Fibroblast of villous mesenchyme (primary cell): ENCODE measurements around the gene SFI1. TPM values are rescaled to one million over a fixed set of nuclear protein-coding genes. Genes with fewer than 3 reads are reported as not detected.

ENCODE experiments used
- DNase-seq: peaks from one replicate; pipeline ENCODE4 v3.0.0-alpha.2; 2010; ENCODE audit warnings: low read depth
- H3K4me3 ChIP-seq: 2 replicates; pipeline ENCODE4 v1.5.1; 2011; ENCODE audit warnings: low read depth, mild to moderate bottlenecking, low read length
- total RNA-seq: library from RNA; depleted of rRNA; stranded (reverse); fragments of >200 nt; gene quantifications from 2 replicates; pipeline ENCODE4 v1.2.3, GENCODE V29; 2012
- TF ChIP-seq, protein P1 (sequence below): IDR thresholded peaks from 2 replicates; pipeline ENCODE4 v1.5.1; 2012; ENCODE audit warnings: low read depth, mild to moderate bottlenecking, low read length; ENCODE audit not compliant: insufficient read depth

SFI1 gene
- total RNA-seq, 1 donor, result 15.5 TPM

DNA sequence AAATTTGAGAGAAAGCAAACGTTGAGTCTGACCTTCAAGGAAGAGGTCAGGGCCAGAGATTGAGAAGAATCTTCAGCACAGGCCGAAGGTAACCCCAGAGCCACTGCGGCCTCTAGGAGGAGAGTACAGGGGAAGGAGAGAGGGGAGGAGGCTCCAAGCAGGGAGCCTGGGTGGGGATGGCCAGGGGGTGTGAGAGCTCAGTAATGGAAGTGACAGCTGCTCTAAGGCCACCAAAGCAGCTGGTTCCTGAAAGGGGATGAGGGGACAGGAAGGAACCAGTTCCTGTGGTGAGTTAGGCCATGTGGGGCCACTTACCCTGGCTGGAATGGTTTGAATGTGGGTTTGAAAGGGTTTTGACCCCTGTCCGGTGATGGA lies 119.6 kb downstream of the SFI1 start:
- TF ChIP-seq, protein P1, sequence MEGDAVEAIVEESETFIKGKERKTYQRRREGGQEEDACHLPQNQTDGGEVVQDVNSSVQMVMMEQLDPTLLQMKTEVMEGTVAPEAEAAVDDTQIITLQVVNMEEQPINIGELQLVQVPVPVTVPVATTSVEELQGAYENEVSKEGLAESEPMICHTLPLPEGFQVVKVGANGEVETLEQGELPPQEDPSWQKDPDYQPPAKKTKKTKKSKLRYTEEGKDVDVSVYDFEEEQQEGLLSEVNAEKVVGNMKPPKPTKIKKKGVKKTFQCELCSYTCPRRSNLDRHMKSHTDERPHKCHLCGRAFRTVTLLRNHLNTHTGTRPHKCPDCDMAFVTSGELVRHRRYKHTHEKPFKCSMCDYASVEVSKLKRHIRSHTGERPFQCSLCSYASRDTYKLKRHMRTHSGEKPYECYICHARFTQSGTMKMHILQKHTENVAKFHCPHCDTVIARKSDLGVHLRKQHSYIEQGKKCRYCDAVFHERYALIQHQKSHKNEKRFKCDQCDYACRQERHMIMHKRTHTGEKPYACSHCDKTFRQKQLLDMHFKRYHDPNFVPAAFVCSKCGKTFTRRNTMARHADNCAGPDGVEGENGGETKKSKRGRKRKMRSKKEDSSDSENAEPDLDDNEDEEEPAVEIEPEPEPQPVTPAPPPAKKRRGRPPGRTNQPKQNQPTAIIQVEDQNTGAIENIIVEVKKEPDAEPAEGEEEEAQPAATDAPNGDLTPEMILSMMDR, result no peak

DNA sequence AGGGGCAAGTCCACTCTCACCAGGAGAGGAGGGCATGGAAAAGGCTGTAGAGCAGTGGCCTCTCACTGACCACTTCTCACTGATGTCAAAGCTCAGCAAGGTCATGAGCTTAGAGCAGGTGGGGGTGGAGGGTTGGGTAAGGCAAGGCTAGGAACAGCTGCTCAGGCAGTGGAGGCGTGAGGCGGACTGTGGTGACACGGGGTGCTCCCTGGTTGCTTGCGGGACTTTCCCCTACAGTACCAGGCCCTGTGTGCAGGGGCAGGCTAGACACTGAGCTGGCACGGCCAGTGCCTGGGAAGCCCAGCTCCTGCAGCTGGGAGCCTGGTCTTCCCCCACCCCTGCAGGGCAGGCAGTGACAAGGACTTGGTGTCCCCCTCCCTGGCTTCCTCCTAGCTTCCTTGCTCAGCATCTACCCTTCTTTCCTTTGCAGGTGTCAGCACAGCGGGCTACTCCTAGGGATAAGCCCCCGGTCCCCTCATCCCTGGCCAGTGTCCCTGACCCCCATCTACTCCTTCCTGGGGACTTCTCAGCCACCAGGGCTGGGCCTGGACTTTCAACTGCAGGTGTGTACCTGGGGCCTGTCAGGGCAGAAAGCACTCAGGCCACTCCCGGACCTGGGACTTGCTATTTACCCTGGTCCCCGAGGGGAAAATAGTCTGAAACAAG lies 120.1 kb downstream of the SFI1 start:
- no peak for DNase-seq
- no peak overlapping the region for H3K4me3 ChIP-seq
- TF ChIP-seq, protein P1, result no peak

More for the DNA sequence above, 119.6 kb downstream of the SFI1 start:
- H3K4me3 ChIP-seq, result no peak overlapping the region
- no peak for DNase-seq

DNA sequence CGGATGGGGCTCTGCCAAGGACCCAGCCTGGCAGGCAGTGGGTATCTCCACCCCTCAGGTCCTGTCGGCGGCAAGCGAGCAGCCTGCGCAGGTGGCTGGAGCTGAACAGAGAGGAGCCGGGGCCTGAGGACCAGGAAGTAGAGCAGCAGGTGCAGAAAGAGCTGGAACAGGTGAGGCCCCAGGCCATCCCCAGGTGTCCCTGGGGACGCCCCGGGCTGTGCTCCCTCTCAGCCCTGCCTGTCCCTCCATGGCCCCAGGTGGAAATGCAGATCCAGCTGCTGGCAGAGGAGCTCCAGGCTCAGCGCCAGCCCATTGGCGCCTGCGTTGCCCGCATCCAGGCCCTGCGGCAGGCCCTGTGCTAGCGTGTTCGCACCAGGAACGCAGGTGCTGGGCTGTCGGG lies 121.7 kb downstream of the SFI1 start:
- H3K4me3 ChIP-seq, result no peak overlapping the region
- no peak for DNase-seq
- TF ChIP-seq, protein P1, result no peak

DNA sequence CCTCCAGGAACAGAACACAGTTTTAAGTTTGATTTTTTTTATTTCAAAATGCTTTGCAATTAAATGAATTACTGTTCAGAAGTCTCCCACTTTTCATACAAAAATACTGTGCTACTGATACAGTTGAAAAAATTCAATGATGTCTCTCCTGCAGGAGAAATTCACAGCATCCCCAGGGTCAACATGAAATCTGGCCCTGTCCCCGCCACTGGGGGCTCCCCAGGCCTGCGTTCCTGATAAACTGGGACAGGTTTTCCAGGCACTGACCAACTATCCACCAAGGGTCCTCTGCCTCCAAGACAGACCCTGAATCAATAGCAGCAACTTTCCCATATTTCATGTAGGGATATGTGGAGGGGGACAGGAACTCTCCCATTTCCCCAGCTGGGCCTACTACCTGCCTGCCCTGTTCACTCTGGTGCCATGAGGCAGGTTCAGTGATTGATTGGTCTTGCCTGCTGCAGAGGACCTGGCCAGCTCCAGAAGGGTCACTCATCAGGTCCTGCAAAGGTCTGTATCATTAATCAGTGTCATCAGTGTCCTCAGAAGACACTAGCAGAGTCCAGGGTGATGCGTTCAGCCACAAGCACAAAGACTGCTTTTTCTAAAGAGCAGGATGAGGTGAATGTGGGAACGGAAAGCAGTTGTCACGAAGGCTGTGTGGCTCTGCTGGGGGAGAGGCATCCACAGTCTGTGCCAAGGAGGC lies 122.3 kb downstream of the SFI1 start:
- H3K4me3 ChIP-seq, result no peak overlapping the region
- TF ChIP-seq, protein P1, result no peak
- DNase-seq, result no peak

DNA sequence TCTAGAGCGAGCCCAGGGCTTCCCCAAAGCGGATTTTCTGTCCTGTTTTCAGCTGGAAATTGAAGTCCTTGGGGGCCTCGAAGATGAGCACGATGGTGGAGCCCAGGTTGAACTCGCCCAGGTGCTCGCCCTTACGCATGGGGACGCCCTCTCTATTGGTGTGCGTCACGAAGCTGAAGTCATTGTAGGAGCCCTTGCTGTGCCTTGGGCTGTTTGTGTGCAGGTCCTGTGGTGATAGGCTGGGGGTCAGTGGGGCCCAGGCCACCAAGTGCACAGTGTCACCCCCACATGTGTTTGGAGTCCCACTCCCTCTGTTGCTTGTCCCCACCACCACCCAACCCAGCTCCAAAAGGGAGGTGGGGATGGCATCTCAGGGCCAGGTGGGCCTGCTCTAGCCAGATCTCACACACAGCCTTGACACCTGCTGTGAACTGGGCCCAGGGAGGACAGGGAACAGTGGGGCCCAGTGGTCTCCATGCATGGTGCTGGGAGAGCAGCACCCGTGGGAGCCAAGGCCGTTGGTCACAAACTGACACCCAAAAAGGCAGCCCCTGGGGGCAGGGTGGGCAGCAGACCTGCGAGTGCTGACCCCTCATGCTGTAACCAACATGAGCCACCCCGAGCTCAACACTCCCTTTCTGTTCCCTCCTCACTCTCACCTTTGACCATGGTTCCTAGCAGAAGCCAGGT lies 123.4 kb downstream of the SFI1 start:
- H3K4me3 ChIP-seq, result no peak overlapping the region
- no peak for DNase-seq
- TF ChIP-seq, protein P1, result no peak

DNA sequence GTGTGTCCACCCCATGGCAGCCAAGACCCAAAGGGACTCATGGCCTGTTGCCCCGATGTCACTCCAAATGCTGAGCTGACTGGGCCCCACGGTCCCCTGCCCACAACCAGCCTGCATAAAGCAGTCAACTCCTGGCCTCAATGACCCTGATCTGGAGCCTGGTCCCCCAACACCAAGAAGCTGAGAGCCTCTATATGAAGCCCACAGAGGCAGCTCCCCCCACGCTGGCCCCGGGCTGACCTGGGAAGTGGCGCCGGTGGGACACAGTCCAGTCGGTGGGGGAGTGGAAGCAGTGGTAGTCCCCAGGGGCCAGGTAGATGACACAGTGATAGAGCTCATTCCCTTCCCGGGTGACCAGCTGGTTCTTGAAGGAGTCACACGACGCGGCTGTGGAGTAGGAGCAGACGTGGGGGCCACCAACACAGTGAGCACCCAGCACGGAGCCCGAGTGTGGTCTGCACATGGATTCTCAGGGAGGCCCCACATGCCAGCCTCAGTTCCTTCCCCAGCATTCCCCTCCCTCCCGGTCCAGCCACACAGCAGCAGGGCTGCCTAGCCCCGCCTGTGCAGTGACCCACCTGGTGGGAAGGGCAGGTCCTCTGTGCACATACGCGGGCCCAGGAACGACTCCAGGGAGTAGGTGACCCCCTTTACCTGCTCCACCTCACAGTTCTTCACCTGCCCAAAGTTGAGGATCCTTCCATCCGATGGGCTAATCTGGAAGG lies 124.6 kb downstream of the SFI1 start:
- DNase-seq, result no peak
- no peak overlapping the region for H3K4me3 ChIP-seq
- TF ChIP-seq, protein P1, result no peak
